ENCODE measurements around the gene HIP1.

- TF ChIP-seq, protein P1, sequence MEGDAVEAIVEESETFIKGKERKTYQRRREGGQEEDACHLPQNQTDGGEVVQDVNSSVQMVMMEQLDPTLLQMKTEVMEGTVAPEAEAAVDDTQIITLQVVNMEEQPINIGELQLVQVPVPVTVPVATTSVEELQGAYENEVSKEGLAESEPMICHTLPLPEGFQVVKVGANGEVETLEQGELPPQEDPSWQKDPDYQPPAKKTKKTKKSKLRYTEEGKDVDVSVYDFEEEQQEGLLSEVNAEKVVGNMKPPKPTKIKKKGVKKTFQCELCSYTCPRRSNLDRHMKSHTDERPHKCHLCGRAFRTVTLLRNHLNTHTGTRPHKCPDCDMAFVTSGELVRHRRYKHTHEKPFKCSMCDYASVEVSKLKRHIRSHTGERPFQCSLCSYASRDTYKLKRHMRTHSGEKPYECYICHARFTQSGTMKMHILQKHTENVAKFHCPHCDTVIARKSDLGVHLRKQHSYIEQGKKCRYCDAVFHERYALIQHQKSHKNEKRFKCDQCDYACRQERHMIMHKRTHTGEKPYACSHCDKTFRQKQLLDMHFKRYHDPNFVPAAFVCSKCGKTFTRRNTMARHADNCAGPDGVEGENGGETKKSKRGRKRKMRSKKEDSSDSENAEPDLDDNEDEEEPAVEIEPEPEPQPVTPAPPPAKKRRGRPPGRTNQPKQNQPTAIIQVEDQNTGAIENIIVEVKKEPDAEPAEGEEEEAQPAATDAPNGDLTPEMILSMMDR (IDR thresholded peaks at IDR 0.05), result no peak
- TF ChIP-seq POLR2AphosphoS5 (IDR thresholded peaks at IDR 0.05), result no peak
- TF ChIP-seq POLR2A (IDR thresholded peaks at IDR 0.05), result no peak
These were observed 33.8 kb downstream of the HIP1 start for GRCh38 chr7:75704928-75705327.

Data from sigmoid colon (tissue), 4 donors.